GM13976 (cell line): ENCODE data around the gene ATF7IP.
"Not testable (repeated sequence)": the region's sequence is repeated elsewhere in the genome, so short reads cannot be mapped to it uniquely, and the experiment has no call there.

Source experiments
- DNase-seq: peaks from one replicate; pipeline ENCODE4 v3.0.0; 2012; ENCODE audit warnings: low spot score
- CTCF ChIP-seq: IDR thresholded peaks from 2 replicates; pipeline ENCODE4 v1.5.1; 2012; ENCODE audit warnings: borderline replicate concordance, mild to moderate bottlenecking; ENCODE audit not compliant: insufficient read depth; ENCODE audit errors: extremely low read depth, missing control alignments, control extremely low read depth
- in situ Hi-C: fragments of 300-500 bp; cut with MboI; formaldehyde crosslinking; loops from one replicate; pipeline ENCODE4 v1.12.0; 2022; ENCODE audit warnings: low sequenced_read_pairs, mixed read lengths, inconsistent platforms; ENCODE audit not compliant: unreplicated experiment

The ATF7IP gene

GRCh38 chr12:14403293-14403692 is 37.8 kb downstream of the ATF7IP start:
- TF ChIP-seq CTCF, result no peak
- in situ Hi-C loops, result no loop called here
- no peak for DNase-seq

- peak; percentile 50 for DNase-seq
- TF ChIP-seq CTCF, result no peak
- in situ Hi-C loops, result no loop called here
These were observed 38.3 kb downstream of the ATF7IP start for GRCh38 chr12:14403711-14404196.

- in situ Hi-C loops, DNase-seq: not testable (repeated sequence)
These were observed 39.9 kb downstream of the ATF7IP start for GRCh38 chr12:14405407-14405806.

- DNase-seq, result no peak
- in situ Hi-C loops, result no loop called here
- TF ChIP-seq CTCF, result no peak
These were observed 42.7 kb downstream of the ATF7IP start for GRCh38 chr12:14408208-14408607.

GRCh38 chr12:14410177-14410576 is 44.7 kb downstream of the ATF7IP start:
- no peak for DNase-seq
- TF ChIP-seq CTCF, result no peak
- in situ Hi-C loops, result no loop called here

- no peak for DNase-seq
- TF ChIP-seq CTCF, result no peak
- in situ Hi-C loops, result no loop called here
These were observed 45.5 kb downstream of the ATF7IP start for GRCh38 chr12:14410841-14411569.

GRCh38 chr12:14416658-14417057 is 51.2 kb downstream of the ATF7IP start:
- DNase-seq, result no peak
- TF ChIP-seq CTCF, result no peak
- in situ Hi-C loops, result no loop called here
